ENCODE data around the gene UBTF. TPM values are rescaled to one million over a fixed set of nuclear protein-coding genes. Genes with fewer than 3 reads are reported as not detected.

Gene UBTF
- total RNA-seq, 1 donor from 2014 or later, result 22.9 TPM

DNA sequence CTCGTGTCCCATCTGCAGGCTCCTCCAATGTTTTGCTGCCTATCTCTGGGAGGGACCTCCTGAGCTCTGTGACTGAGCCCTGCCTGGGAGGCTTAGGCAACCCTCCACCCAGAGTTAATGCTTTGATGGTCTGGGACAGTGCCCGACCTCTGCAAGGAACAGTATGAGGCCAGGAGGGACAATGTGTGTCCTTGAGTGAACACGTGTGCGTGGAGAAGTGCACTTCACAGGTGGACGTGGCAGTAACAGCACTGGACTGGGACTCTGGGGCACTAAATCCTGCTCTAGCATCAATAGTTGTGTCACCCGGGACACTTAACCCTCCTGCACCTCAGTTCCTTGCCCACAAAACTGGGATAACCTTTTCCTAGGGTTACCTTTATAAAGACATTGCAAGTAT, 4.6 kb downstream of the UBTF start:
- no peak overlapping the region for H3K4me3 ChIP-seq (ENCODE audit: low read depth, low read length)
- no peak for TF ChIP-seq CTCF (IDR thresholded peaks at IDR 0.05; ENCODE audit: insufficient read depth, low read length, severe bottlenecking)
- DNase-seq (ENCODE audit: low read depth) (no peak), FAIRE-seq (no peak)
- H3K36me3 ChIP-seq (ENCODE audit: control insufficient read depth, insufficient read depth, low read length), result peaks cover 40% of the 10 kb centered on the region
- H3K27me3 ChIP-seq (ENCODE audit: control insufficient read depth, insufficient read depth, low read length), result no peaks in the 10 kb centered on the region

DNA sequence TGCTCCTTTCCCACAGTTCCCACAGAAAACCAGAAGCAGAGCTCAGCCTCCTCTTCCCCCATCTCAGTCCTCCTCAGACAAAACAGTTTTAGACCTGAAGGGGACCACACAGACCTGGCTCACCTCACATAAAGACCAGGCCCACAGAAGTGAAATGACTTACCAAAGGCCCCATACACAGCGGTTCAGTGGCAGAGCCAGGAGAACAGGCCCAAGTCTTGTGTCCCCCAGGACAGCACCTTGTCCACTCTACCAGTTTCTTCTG, 5.3 kb downstream of the UBTF start:
- FAIRE-seq, result no peak

DNA sequence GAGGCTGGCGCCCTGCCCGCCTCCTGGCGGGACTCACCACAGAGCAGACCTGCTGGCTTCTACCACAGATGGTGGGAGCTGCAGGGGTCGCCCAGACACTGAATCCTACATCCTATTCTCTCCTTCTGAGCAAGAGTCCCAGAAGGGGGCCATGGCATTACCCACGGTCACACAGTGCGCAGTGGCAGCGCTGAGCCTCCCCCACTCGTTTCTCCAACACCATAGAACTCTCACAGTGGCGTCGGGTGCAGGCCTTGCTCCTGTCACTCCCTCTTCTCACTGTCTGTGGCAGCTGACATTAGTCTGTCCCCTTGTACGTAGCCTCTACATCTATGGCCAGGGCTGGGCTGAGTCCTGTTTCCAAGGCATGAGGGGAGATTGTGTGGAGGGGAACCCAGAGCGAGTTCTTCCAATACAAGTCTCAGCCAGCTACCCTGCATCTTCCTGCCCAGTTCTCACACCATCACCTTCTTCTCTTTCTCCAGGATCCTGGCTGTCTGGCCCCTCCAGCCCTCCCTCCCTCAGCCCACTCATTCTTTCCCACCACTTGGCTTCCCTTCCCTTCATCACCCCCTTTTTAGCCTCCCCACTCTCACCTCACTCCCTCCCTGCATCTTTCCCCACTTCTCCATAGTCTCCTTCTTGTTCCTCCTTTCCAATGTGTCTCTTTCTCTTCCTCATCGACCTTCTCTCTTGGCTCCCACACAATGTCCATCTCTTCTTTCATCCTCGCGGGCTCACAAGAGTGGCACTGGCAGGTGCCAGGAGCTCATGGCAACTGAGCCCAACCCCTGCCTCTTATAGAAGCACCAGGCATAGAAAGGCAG, 5.9 kb downstream of the UBTF start:
- TF ChIP-seq CTCF (IDR thresholded peaks at IDR 0.05; ENCODE audit: insufficient read depth, low read length, severe bottlenecking), result no peak
- H3K27me3 ChIP-seq (ENCODE audit: control insufficient read depth, insufficient read depth, low read length), result no peaks in the 10 kb centered on the region
- peaks cover 45% of the 10 kb centered on the region for H3K36me3 ChIP-seq (ENCODE audit: control insufficient read depth, insufficient read depth, low read length)
- no peak for DNase-seq (ENCODE audit: low read depth)
- H3K4me3 ChIP-seq (ENCODE audit: low read depth, low read length), result no peak overlapping the region
- no peak for FAIRE-seq

More for the DNA sequence above, 5.3 kb downstream of the UBTF start:
- Histone ChIP-seq H3K27me3 (ENCODE audit: control insufficient read depth, insufficient read depth, low read length) (no peaks in the 10 kb centered on the region), H3K4me3 (ENCODE audit: low read depth, low read length) (no peak overlapping the region), H3K36me3 (ENCODE audit: control insufficient read depth, insufficient read depth, low read length) (peaks cover 43% of the 10 kb centered on the region)
- no peak for TF ChIP-seq CTCF (IDR thresholded peaks at IDR 0.05; ENCODE audit: insufficient read depth, low read length, severe bottlenecking)
- no peak for DNase-seq (ENCODE audit: low read depth)

DNA sequence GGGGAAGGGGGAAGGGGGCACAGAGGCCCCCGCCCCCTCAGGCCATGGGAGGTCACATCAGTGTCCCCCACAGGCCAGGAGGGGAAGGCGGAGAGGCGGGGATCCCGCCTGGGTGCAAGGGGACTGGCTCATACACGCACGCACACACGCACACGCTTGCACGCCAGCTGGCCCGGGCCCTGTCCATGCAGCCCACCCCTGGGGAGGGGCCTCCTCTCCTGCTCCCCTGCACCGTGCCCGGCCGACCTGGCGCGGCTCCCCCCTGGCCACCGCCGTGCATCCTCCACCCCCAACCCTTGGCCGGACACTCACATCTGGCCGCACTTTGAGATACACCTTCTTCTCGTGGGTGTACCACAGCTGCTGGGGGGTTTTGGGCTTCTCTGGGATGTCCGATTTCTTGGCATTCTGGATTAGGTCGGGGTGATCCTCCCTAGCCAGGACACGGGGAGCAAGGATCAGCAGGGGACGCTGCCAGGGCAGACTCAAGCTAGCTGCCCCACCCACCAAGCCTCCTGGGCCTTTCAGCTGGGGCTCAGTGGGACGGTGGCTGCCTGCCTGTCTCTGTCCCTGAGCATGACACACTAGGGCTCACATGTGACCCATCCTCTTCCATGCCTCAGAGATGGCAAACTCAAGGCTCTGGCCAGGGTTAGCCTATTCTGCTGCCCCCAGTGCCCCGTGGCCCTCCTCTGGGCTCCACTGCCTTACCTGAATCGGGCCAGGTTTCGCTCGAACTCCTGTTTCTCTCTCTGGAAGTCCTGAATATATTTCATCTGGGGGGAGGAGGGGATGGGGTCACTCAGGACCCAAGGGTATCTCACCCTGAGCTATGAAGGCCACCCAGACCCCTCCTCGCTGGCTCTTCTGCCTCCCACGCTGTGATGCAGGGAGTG, 6.7 kb downstream of the UBTF start:
- DNase-seq (ENCODE audit: low read depth) (no peak), FAIRE-seq (no peak)
- Histone ChIP-seq H3K4me3 (ENCODE audit: low read depth, low read length) (no peak overlapping the region), H3K36me3 (ENCODE audit: control insufficient read depth, insufficient read depth, low read length) (peaks cover 45% of the 10 kb centered on the region), H3K27me3 (ENCODE audit: control insufficient read depth, insufficient read depth, low read length) (no peaks in the 10 kb centered on the region)
- TF ChIP-seq CTCF (IDR thresholded peaks at IDR 0.05; ENCODE audit: insufficient read depth, low read length, severe bottlenecking), result no peak

DNA sequence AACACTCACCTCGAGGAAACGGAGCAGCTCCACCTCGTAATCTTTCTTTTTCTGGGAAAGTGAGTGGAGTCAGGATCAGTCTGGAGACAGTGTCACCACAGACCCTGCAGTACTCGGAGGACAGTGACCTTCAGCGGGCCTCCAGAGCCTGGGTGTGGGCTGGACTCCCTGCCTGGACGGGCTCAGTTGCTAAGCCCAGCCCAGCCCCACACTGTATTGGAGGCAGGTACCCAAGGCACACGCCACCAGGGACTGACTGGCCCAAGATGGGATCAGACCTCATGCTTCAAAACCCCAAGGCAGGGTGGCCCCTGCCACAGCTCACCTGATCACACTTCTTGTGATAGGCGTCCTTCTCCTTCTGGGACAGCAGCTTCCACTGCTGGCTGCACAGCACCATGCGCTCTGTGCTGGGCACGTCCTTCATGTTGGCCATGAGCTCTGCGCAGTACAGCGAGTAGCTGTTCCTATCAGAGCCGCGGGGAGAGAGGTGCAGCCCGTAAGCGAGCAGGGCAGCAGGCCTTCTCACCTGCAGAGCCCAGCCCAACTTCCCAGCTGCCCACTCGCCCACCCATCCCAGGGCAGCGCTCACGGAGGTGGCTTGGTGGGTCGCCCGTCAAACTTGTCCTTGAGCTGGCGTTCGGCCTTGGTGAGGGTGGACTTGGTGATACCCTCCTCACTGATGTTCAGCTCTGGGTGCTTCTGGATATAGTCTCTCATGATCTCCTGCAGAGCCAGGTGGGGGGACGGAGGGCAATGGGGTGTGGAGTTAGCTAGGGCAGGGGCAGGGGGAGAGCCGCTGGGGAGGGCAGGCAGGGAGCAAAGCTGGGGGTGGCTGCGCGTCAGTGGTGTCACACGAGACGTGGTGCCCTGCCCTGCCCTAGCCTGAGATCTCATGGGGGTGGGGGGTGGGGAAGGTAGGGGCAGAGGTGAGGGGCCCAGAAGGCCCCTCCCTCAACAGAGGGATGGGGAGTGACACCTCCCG, 7.9 kb downstream of the UBTF start:
- TF ChIP-seq CTCF (IDR thresholded peaks at IDR 0.05; ENCODE audit: insufficient read depth, low read length, severe bottlenecking), result no peak
- H3K36me3 ChIP-seq (ENCODE audit: control insufficient read depth, insufficient read depth, low read length), result peaks cover 46% of the 10 kb centered on the region
- no peak for DNase-seq (ENCODE audit: low read depth)
- H3K4me3 ChIP-seq (ENCODE audit: low read depth, low read length), result no peak overlapping the region
- FAIRE-seq, result peak; percentile 47
- H3K27me3 ChIP-seq (ENCODE audit: control insufficient read depth, insufficient read depth, low read length), result no peaks in the 10 kb centered on the region

Data from bronchial epithelial cell (primary cell).